ENCODE results near the gene MPDZ. TPM values are rescaled to one million over a fixed set of nuclear protein-coding genes. Genes with fewer than 3 reads are reported as not detected.
A peak's percentile ranks its signal among the peaks of the same experiment; 100 is the strongest.

The MPDZ gene
- total RNA-seq, 1 experiment from 2014 or later = 46.7 TPM

DNA sequence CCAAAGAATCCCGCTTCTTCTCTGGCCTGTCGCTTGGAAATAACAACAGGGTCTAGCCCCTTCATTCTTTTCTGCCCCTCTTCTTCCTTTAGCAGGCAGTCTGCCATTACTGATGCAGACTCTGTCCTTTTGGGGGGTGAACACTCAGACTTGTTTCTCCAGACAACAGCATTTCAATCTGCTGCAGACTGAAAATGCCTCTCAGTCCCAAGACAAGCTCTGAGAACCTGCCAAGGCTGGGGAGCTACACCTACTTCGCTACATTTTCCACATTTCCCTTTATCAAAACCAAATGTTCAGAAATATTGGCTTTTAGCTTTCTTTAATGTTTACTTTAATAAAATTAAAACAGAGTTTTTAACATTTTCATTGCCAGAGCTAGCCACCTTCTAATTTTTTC is 152.4 kb downstream of the MPDZ start:
- Histone ChIP-seq H3K9ac (ENCODE audit: extremely low read depth, insufficient read length, low read length) (no peak overlapping the region), H3T11ph (ENCODE audit: low read length) (no peak overlapping the region), H3K56ac (ENCODE audit: insufficient read length, low read depth, low read length) (no peak overlapping the region), H3K18ac (ENCODE audit: insufficient read length, low read depth, low read length) (no peak overlapping the region), H3K23ac (ENCODE audit: insufficient read length, low read depth, low read length) (no peak overlapping the region), H2AFZ (ENCODE audit: low read length) (no peak overlapping the region), H2BK5ac (ENCODE audit: insufficient read length, low read length) (no peak overlapping the region), H3K27me3 (ENCODE audit: insufficient read depth, low read length) (no peaks in the 10 kb centered on the region), H3K23me2 (ENCODE audit: insufficient read length, low read depth, low read length, poor library complexity, severe bottlenecking) (no peaks in the 10 kb centered on the region), H3K4me1 (ENCODE audit: insufficient read depth, low read length) (peaks cover 1% of the 10 kb centered on the region; the same call in 1 of the 2 replicates), H4K5ac (ENCODE audit: insufficient read length, low read depth, low read length) (no peak overlapping the region), H4K91ac (ENCODE audit: insufficient read length, low read depth, low read length) (no peak overlapping the region), H2BK20ac (ENCODE audit: low read depth, low read length, poor library complexity, severe bottlenecking) (no peak overlapping the region), H3K79me1 (ENCODE audit: insufficient read depth, low read depth, low read length, poor library complexity, severe bottlenecking) (no peaks in the 10 kb centered on the region), H3K4ac (ENCODE audit: low read depth, low read length) (no peak overlapping the region), H2BK12ac (ENCODE audit: insufficient read length, low read depth, low read length) (no peak overlapping the region), H3K14ac (ENCODE audit: insufficient read depth, low read length) (no peak overlapping the region), H4K20me1 (ENCODE audit: control insufficient read depth, insufficient read depth, insufficient read length) (no peaks in the 10 kb centered on the region), H2BK15ac (ENCODE audit: low read depth, low read length) (no peak overlapping the region), H3K79me2 (ENCODE audit: insufficient read depth, low read length) (no peaks in the 10 kb centered on the region), H2BK120ac (ENCODE audit: low read depth, low read length, poor library complexity, severe bottlenecking) (no peak overlapping the region), H2AK5ac (ENCODE audit: insufficient read length, low read length) (no peak overlapping the region), H3K27ac (ENCODE audit: insufficient read length, low read depth, low read length) (no peak overlapping the region), H3K4me2 (ENCODE audit: insufficient read depth, insufficient read length, low read length) (no peak overlapping the region), H3K9me3 (ENCODE audit: control insufficient read depth, low read depth, low read length) (no peaks in the 10 kb centered on the region), H4K8ac (replicated peaks; ENCODE audit: insufficient read length, low read depth, low read length) (no peak overlapping the region)
- TF ChIP-seq, protein P1, sequence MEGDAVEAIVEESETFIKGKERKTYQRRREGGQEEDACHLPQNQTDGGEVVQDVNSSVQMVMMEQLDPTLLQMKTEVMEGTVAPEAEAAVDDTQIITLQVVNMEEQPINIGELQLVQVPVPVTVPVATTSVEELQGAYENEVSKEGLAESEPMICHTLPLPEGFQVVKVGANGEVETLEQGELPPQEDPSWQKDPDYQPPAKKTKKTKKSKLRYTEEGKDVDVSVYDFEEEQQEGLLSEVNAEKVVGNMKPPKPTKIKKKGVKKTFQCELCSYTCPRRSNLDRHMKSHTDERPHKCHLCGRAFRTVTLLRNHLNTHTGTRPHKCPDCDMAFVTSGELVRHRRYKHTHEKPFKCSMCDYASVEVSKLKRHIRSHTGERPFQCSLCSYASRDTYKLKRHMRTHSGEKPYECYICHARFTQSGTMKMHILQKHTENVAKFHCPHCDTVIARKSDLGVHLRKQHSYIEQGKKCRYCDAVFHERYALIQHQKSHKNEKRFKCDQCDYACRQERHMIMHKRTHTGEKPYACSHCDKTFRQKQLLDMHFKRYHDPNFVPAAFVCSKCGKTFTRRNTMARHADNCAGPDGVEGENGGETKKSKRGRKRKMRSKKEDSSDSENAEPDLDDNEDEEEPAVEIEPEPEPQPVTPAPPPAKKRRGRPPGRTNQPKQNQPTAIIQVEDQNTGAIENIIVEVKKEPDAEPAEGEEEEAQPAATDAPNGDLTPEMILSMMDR (conservative IDR thresholded peaks at IDR 0.05) = no peak
- Mint-ChIP-seq H3K9me3 (no peaks in the 10 kb centered on the region), H3K4me1 (peaks cover 4% of the 10 kb centered on the region in 2 experiments), H3K4me3 (no peak overlapping the region), H3K27me3 (ENCODE audit: low read depth) (no peaks in the 10 kb centered on the region), H3K27ac (peak overlapping the region in 1 of 3 experiments; percentile 39; a peak in 1 of 7 replicates), H3K36me3 (ENCODE audit: insufficient read depth in 1 of 3, low read depth in 3 of 3) (peaks cover 6 to 52% (median 23%) of the 10 kb centered on the region in 3 experiments)
- no CpG with 5 or more reads among the region's 3 CpGs for WGBS (ENCODE audit: extremely low coverage, insufficient read length, low lambda C conversion rate)
- no peak for DNase-seq
